MG63 (cell line): ENCODE results near the gene HDAC10. TPM values are rescaled to one million over a fixed set of nuclear protein-coding genes. Genes with fewer than 3 reads are reported as not detected.

Experiments used
- DNase-seq: peaks from one replicate; pipeline ENCODE4 v3.0.0-alpha.2; 2020
- H3K27me3 ChIP-seq: fragments of 250-450 bp; sonication (Bioruptor Pico); 2 replicates; pipeline ENCODE4 v1.5.1; 2020; ENCODE audit warnings: mild to moderate bottlenecking, moderate library complexity
- H3K36me3 ChIP-seq: fragments of 250-450 bp; sonication (Bioruptor Pico); 2 replicates; pipeline ENCODE4 v1.5.1; 2020; ENCODE audit warnings: mild to moderate bottlenecking, moderate library complexity
- H3K4me3 ChIP-seq: fragments of 250-450 bp; sonication (Bioruptor Pico); 2 replicates; pipeline ENCODE4 v1.5.1; 2020; ENCODE audit warnings: mild to moderate bottlenecking, moderate library complexity
- H3K9me3 ChIP-seq: fragments of 250-450 bp; sonication (Bioruptor Pico); 2 replicates; pipeline ENCODE4 v1.5.1; 2020; ENCODE audit warnings: mild to moderate bottlenecking, moderate library complexity
- total RNA-seq: library from RNA; depleted of rRNA; stranded (reverse); fragments of >200 nt; shearing (Covaris generic); gene quantifications from 2 replicates; pipeline ENCODE4 v1.2.3, GENCODE V29; 2014; ENCODE audit warnings: low replicate concordance

HDAC10 gene
- total RNA-seq, 1 experiment from 2014 or later = 8.5 TPM

DNA sequence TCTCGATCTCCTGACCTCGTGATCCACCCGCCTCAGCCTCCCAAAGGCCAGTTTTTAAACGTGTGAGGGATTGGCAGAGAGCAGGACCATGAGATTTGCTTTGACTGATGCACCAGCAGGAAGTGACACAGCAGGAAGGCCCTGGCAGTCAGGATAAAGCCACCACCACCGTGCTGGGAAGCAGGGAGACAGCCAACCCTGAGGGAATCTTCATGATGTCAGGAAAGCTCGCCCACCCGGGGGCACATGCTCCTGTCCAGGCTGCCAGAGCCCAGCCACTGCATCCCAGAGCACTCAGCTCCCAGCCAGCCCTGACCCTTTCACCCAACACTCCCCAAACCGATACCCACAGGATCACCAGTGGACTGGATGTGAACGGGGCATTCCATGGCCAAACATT lies 12.3 kb downstream of the HDAC10 start:
- H3K4me3 ChIP-seq = no peak overlapping the region
- peaks cover 27% of the 10 kb centered on the region for H3K36me3 ChIP-seq
- DNase-seq = no peak
- no peaks in the 10 kb centered on the region for H3K27me3 ChIP-seq
- H3K9me3 ChIP-seq = no peaks in the 10 kb centered on the region

DNA sequence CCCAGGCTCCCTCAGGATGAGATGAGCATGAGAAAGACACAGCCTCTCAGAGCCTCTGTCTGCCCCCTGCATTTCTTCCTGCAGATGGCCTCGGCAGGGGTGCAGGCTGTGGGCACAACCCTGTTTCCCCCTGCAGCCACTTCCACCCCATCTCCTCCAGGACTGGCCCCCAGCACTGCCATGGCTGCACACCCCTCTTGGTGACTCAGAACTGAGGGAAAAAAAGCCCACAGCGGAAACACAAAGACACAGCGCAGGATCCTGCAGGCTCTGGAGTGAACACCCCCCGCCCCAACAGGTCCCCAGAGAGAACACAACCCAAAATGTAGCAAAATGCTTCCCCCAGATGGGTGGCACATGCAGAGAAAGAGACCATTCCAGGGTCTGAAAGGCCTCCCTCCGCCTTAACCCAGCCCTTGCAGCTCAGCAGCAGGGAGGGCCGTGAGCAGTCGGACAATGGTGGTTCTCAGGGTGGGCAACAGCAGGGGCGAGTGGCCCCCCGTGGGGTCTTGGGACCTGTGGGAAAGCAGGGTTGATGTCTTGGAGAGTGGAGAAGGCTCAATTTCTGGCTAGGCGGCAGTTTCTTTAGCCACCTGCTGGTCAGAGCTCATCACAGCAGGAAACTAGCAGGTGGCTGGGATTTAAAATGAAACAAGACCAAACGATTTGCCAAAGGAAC lies 14.2 kb downstream of the HDAC10 start:
- Histone ChIP-seq H3K27me3 (no peaks in the 10 kb centered on the region), H3K9me3 (no peaks in the 10 kb centered on the region), H3K4me3 (no peak overlapping the region), H3K36me3 (peaks cover 24% of the 10 kb centered on the region)
- DNase-seq = no peak

- H3K36me3 ChIP-seq = peaks cover 10% of the 10 kb centered on the region
- no peak for DNase-seq
- no peaks in the 10 kb centered on the region for H3K27me3 ChIP-seq
- no peak overlapping the region for H3K4me3 ChIP-seq
- no peaks in the 10 kb centered on the region for H3K9me3 ChIP-seq
Observed at GRCh38 chr22:50233223-50233622, 17.8 kb downstream of the HDAC10 start.

- no peak for DNase-seq
- no peaks in the 10 kb centered on the region for H3K27me3 ChIP-seq
- no peak overlapping the region for H3K4me3 ChIP-seq
- no peaks in the 10 kb centered on the region for H3K9me3 ChIP-seq
- peaks cover 10% of the 10 kb centered on the region for H3K36me3 ChIP-seq
Observed at GRCh38 chr22:50232481-50233151, 18.4 kb downstream of the HDAC10 start.

DNA sequence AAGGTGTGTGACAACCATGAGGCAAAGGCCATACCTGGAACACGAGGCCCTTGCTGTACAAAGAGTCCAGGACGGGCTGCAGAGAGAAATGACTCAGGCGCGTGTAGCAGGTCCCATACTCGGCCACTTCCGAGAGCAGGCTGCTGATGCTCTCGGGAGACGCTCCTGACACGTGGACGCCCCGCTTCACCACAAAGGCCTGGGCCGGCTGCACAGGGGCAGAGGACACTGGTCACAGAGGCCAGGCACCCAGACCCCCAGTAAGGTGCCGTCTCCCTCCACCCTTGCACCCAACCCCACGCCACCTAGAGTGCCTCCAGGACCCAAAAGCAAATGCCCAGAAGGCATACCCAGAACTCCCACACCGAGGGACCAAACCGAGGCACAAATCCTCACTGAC lies 21.7 kb downstream of the HDAC10 start:
- no peaks in the 10 kb centered on the region for H3K9me3 ChIP-seq
- DNase-seq = no peak

GRCh38 chr22:50228366-50228765 lies 22.7 kb downstream of the HDAC10 start:
- H3K9me3 ChIP-seq = no peaks in the 10 kb centered on the region
- H3K27me3 ChIP-seq = no peaks in the 10 kb centered on the region
- no peak for DNase-seq
- H3K4me3 ChIP-seq = no peak overlapping the region
- H3K36me3 ChIP-seq = peaks cover 4% of the 10 kb centered on the region; the same call in 1 of the 2 replicates

More for the DNA sequence above, 21.7 kb downstream of the HDAC10 start:
- H3K36me3 ChIP-seq = no peaks in the 10 kb centered on the region; the same call in 1 of the 2 replicates
- H3K27me3 ChIP-seq = no peaks in the 10 kb centered on the region
- H3K4me3 ChIP-seq = no peak overlapping the region

DNA sequence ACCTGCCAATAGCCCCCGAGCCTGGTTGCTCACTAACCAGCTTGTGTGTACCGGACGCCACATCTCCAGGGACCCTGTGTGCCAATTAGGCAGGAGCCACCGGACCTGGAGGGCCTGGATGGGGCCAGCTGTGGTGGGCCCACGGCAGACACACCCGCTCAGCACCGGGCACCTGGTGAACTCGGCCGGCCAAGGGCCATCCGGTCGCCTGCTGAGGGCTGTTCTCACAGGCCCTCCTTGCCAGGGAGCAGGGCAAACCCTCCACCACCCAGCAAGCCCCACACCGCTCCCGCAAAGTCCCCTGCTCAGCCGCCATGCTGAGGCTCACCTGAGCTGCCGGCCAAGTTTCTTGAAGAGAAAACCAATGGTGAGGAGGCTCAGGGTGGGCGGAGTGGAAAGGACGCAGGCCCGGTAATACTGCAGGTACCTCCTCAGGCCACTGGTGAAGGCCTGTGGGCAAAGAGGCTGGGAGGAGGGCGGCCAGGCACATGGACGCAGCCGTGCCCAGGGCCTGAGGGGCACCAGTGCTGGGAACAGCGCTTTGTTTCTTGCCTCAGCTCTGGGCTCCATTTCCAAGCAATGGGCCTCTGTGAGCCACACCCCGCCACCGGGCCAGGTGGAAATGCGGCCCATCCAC lies 23.4 kb downstream of the HDAC10 start:
- Histone ChIP-seq H3K27me3 (no peaks in the 10 kb centered on the region), H3K36me3 (peaks cover 4% of the 10 kb centered on the region; the same call in 1 of the 2 replicates), H3K4me3 (no peak overlapping the region), H3K9me3 (no peaks in the 10 kb centered on the region)
- no peak for DNase-seq

- H3K9me3 ChIP-seq = no peaks in the 10 kb centered on the region
- no peak overlapping the region for H3K4me3 ChIP-seq
- no peaks in the 10 kb centered on the region for H3K27me3 ChIP-seq
- DNase-seq = no peak
- H3K36me3 ChIP-seq = peaks cover 4% of the 10 kb centered on the region; the same call in 1 of the 2 replicates
Observed at GRCh38 chr22:50226875-50227165, 24.2 kb downstream of the HDAC10 start.

DNA sequence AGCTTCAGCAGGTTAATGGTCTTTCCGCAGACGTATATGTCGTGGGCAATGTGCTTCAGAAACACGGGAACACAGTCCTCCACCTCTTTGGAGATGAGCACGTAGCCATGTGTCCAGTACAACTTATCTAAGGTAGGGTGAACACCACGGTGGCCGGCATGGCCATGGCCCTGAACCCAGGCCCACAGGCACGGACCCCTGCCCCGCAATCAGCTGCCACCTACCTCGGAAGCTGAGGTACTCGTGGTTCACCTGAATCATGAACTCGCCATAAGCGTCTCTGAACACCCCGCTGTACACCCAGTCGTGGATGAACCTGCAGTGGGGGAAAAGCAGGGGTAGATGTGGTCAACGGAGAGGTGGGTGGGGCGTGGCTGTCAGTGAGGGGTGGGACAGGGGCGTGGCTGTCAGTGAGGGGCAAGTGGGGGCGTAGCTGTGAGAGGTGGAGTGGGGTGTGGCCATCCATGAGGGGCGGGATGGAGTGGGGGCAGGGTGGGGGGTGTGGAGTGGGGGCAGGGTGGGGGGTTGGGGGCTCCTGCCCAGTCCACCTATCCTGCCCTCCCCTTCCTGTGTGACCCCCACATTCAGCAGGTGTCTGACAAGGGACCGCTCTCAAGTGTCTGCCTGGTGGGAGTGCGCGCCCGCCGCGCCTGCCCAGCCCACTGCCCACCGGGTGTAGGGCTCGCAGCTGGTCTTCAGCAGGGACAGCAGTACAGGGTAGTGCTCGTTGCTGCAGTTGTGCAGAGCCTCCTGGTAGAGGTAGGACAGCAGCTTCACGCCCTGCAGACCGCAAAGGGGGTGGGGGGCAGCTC lies 24.8 kb downstream of the HDAC10 start:
- no peak for DNase-seq
- no peaks in the 10 kb centered on the region for H3K9me3 ChIP-seq
- peaks cover 4% of the 10 kb centered on the region; the same call in 1 of the 2 replicates for H3K36me3 ChIP-seq
- no peak overlapping the region for H3K4me3 ChIP-seq
- no peaks in the 10 kb centered on the region for H3K27me3 ChIP-seq

DNA sequence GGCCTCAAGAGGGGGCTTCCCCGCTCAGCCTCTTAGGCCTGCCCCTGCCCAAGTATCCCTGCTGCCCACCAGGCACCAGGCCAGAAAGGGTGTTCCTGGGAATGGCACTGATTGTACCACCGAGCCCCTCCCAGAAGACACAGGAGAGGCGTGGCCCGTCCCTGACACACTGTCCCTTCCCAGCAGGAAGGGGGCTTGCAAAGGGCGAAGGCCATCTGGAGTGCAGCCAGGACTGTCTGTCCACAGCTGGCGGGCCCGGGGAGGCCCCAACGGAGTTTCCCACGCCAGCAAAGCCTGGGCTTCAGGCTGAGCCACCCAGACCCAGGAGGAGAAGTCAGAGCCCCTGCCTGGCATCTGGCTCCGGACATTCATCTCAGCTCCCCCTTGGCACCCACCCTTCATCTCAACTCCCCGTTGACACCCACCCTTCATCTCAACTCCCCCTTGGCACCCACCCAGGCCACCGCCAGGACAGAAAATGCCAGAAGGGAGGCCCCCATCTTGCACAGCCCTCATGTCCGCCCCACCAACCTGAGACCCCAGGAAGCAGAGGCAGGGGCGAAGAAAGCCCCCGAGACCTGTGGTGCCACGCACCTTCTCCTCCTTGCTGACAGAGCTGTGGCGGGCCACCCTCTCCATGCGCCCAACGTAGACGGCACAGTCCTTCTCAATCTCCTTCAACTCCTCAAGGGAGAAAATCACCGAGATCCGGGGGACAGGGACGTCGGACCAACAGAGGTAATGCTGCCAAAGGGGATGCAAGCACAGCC lies 25.7 kb downstream of the HDAC10 start:
- H3K36me3 ChIP-seq = peaks cover 4% of the 10 kb centered on the region; the same call in 1 of the 2 replicates

GRCh38 chr22:50224071-50224470 lies 27.0 kb downstream of the HDAC10 start:
- Histone ChIP-seq H3K4me3 (no peak overlapping the region), H3K36me3 (peaks cover 8% of the 10 kb centered on the region; the same call in 1 of the 2 replicates), H3K9me3 (no peaks in the 10 kb centered on the region), H3K27me3 (no peaks in the 10 kb centered on the region)
- DNase-seq = no peak

More for the DNA sequence above, 25.7 kb downstream of the HDAC10 start:
- Histone ChIP-seq H3K9me3 (no peaks in the 10 kb centered on the region), H3K27me3 (no peaks in the 10 kb centered on the region), H3K4me3 (no peak overlapping the region)
- no peak for DNase-seq

DNA sequence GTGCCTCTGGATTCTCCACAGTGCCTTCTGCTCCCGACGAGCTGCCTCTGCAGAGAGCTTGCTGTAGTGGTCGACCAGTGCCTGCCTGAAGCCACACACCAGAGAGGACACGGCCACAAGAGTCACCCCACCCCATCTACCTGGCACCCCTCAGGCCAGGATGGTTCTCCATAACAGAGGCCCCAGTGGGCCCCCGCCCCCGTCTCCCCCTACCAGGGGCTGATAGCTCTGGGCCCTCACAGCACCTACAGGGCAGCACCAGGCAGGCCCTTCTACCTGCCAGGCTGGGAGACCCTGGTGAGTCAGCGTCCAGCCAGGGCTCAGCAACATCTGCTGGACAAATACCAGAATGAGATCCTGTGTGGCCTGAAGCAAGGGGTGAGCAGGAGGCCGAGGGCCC lies 28.6 kb downstream of the HDAC10 start:
- H3K4me3 ChIP-seq = no peak overlapping the region
- H3K36me3 ChIP-seq = peaks cover 22% of the 10 kb centered on the region
- no peaks in the 10 kb centered on the region for H3K27me3 ChIP-seq
- DNase-seq = no peak
- H3K9me3 ChIP-seq = no peaks in the 10 kb centered on the region

DNA sequence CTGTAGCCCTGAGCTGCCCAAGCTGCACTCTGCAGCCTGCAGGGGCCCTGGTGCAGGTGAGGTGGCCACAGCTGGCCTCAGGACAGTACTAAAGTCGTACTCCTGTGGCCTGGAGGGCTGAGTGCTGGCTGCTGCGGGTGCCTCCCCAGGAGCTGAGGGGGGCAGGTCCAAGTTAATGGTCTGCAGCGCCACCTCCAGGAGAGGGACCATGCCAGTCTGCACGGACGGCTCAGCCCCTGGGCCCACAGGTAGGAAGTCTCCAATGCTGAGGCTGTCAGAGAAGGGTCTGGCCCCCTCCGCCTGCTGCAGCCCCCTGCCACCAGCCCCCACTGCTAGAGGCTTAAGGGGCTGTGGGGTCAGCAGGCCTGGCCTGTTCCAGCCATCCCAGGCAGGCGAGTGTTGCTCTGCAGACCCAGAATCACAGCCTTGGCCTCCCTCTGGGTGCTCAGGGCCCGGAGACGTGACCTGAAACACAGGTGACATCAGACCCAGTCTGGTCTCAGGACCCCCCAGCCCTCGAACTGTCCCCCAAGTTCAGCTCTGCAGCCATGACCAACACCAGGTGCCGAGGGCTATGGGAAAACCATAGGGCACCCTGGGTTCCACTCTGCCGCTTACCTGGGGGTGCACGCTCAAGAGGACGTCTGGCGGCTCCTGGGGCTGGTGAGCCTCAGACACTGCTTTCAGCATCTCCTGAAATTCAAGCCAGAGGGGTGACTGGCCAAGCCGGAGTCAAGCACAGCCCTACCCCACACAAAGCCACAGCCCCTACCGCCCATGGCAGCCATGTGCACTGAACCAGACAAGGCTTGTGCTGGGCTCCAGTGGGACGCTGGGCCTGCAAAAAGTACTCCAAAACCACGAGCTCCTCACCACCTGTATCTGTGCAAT lies 29.4 kb downstream of the HDAC10 start:
- H3K4me3 ChIP-seq = no peak overlapping the region
- H3K27me3 ChIP-seq = no peaks in the 10 kb centered on the region
- H3K9me3 ChIP-seq = no peaks in the 10 kb centered on the region
- peaks cover 27% of the 10 kb centered on the region for H3K36me3 ChIP-seq
- no peak for DNase-seq

DNA sequence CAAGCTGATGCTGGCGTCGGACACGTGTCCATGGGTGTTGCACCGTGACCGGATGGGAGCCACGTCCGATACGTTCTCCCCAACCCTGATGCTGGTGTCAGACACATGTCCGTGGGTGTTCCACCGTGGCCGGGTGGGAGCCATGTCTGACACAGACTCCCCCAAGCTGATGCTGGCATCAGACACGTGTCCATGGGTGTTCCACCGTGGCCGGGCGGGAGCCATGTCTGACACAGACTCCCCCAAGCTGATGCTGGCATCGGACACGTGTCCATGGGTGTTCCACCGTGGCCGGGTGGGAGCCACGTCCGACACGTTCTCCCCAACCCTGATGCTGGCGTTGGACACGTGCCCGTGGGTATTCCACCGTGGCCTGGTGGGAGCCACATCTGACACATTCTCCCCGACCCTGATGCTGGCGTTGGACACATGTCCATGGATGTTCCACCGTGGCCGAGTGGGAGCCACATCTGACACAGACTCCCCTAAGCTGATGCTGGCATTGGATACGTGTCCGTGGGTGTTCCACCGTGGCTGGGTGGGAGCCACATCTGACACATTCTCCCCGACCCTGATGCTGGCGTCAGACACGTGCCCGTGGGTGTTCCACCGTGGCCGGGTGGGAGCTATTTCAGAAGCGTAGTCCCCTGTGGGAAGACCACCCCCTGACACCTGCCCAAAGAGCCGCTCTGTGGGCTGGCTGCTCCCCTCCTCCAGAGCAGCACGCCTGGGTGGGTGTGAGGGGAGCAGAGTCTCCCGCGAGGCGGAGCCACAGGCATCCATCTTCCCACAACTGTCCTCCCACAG lies 30.3 kb downstream of the HDAC10 start:
- H3K36me3 ChIP-seq = peaks cover 33% of the 10 kb centered on the region

More for the DNA sequence above, 30.3 kb downstream of the HDAC10 start:
- no peaks in the 10 kb centered on the region for H3K27me3 ChIP-seq
- H3K9me3 ChIP-seq = no peaks in the 10 kb centered on the region
- no peak for DNase-seq
- no peak overlapping the region for H3K4me3 ChIP-seq
